GM12878 (cell line): ENCODE results near the gene LCAT. TPM values are rescaled to one million over a fixed set of nuclear protein-coding genes. Genes with fewer than 3 reads are reported as not detected.

ENCODE experiments used
- ATAC-seq: fragments of 200-7000 bp; cut with Tn5 transposase; 3 replicates; pipeline ENCODE4 v1.9.1; 2020; ENCODE audit warnings: mild to moderate bottlenecking, moderate library complexity
- BruUV-seq: library from RNA; stranded (reverse); fragments of 400-500 nt; replicated peaks from 2 replicates; lab custom pipeline; 2021; lab: Mats Ljungman, UMichigan
- CTCF ChIA-PET: fragments of 300-600 bp; sonication (Branson Sonifier 250); formaldehyde crosslinking; extraction: SDS; loops from one replicate; lab custom pipeline; 2021; ENCODE audit warnings: inconsistent platforms; lab: Yijun Ruan, JAX
- POLR2A ChIA-PET: fragments of 350-600 bp; formaldehyde crosslinking; extraction: SDS; loops from one replicate; lab custom pipeline; 2021; ENCODE audit warnings: inconsistent platforms; lab: Charles Lee
- RAD21 ChIA-PET: fragments of 300-600 bp; sonication (Branson Sonifier 250); formaldehyde crosslinking; loops from one replicate; lab custom pipeline; 2023; ENCODE audit warnings: antibody characterized with exemption; ENCODE audit not compliant: unreplicated experiment; lab: Charles Lee
- SMC1A ChIA-PET: fragments of 300-600 bp; sonication (Branson Sonifier 250); formaldehyde crosslinking; loops from one replicate; lab custom pipeline; 2023; ENCODE audit not compliant: unreplicated experiment, uncharacterized antibody; lab: Charles Lee
- DNase-seq: peaks from one replicate; pipeline ENCODE4 v3.0.0-alpha.2; 2011; ENCODE audit warnings: low read depth, low spot score
- FAIRE-seq: peaks from 3 replicates; lab custom pipeline; 2011; peaks lifted over from hg19 to GRCh38; lab: Jason Lieb, UNC
- H2AFZ ChIP-seq: 2 replicates; pipeline ENCODE4 v1.6.0; 2011; ENCODE audit warnings: low read depth, low read length, control low read depth; ENCODE audit not compliant: control insufficient read depth
- H3K27ac ChIP-seq: 2 replicates; pipeline ENCODE4 v1.5.1; 2011; ENCODE audit warnings: control low read depth; ENCODE audit not compliant: control insufficient read depth, insufficient read depth
- H3K27me3 ChIP-seq, 2 experiments: replicated peaks in 1 of 2; 2 replicates each; pipeline versions ENCODE4 v1.6.0 to v1.6.1; 2011; ENCODE audit warnings: low read length in 1 of 2; ENCODE audit not compliant: control insufficient read depth in 2 of 2, insufficient read depth in 2 of 2
- H3K36me3 ChIP-seq, 2 experiments: 2 replicates each; pipeline ENCODE4 v1.5.1; 2011; ENCODE audit warnings: low read length in 1 of 2; ENCODE audit not compliant: control insufficient read depth in 2 of 2, insufficient read depth in 2 of 2
- H3K4me1 ChIP-seq: 2 replicates; pipeline ENCODE4 v1.6.1; 2011; ENCODE audit warnings: mild to moderate bottlenecking, low read length, moderate library complexity, mixed read lengths; ENCODE audit not compliant: control insufficient read depth, insufficient read depth
- H3K4me2 ChIP-seq: 2 replicates; pipeline ENCODE4 v1.6.0; 2011; ENCODE audit warnings: control low read depth; ENCODE audit not compliant: control insufficient read depth, insufficient read depth
- H3K4me3 ChIP-seq: fragments of 200-600 bp; sonication (generic); 2 replicates; pipeline ENCODE4 v1.5.1; 2016
- H3K79me2 ChIP-seq: 2 replicates; pipeline ENCODE4 v1.6.0; 2011; ENCODE audit warnings: low read length; ENCODE audit not compliant: control insufficient read depth, insufficient read depth
- H3K9ac ChIP-seq: 2 replicates; pipeline ENCODE4 v1.8.0; 2011; ENCODE audit warnings: low read length, control low read depth, mixed read lengths; ENCODE audit not compliant: control insufficient read depth, insufficient read depth
- H3K9me3 ChIP-seq: replicated peaks from 3 replicates; pipeline ENCODE4 v1.5.1; 2011; ENCODE audit warnings: mild to moderate bottlenecking, low read length; ENCODE audit not compliant: control insufficient read depth, insufficient read depth
- H4K20me1 ChIP-seq: 2 replicates; pipeline ENCODE4 v1.6.0; 2011; ENCODE audit not compliant: control insufficient read depth, insufficient read depth
- ATF7 ChIP-seq: fragments of 450-650 bp; IDR thresholded peaks from 2 replicates; pipeline ENCODE4 v1.6.1; 2016; ENCODE audit warnings: low read depth, mild to moderate bottlenecking
- CBX3 ChIP-seq: fragments of 200-600 bp; sonication (generic); IDR thresholded peaks from 2 replicates; pipeline ENCODE4 v1.6.1; 2016; ENCODE audit warnings: low read depth, borderline replicate concordance
- CREB1 ChIP-seq: IDR thresholded peaks from 2 replicates; pipeline ENCODE4 v1.6.1; 2012; ENCODE audit warnings: low read depth, mild to moderate bottlenecking, inconsistent platforms
- MTA2 ChIP-seq: fragments of 450-650 bp; IDR thresholded peaks from 2 replicates; pipeline ENCODE4 v1.6.1; 2016; ENCODE audit warnings: low read depth, mild to moderate bottlenecking, moderate library complexity
- MYC ChIP-seq: IDR thresholded peaks from 2 replicates; pipeline ENCODE4 v1.6.1; 2011; ENCODE audit warnings: mild to moderate bottlenecking, low read length, moderate library complexity, inconsistent platforms; ENCODE audit not compliant: insufficient read depth, insufficient replicate concordance, insufficient read length, severe bottlenecking
- NFYA ChIP-seq: IDR thresholded peaks from 2 replicates; pipeline ENCODE4 v1.6.1; 2011; ENCODE audit warnings: low read depth, mild to moderate bottlenecking, low read length, improper control_type of control experiment, borderline replicate concordance
- YBX1 ChIP-seq: fragments of 450-650 bp; IDR thresholded peaks from 2 replicates; pipeline ENCODE4 v1.6.1; 2016; ENCODE audit warnings: antibody characterized with exemption
- ZNF384 ChIP-seq: IDR thresholded peaks from 2 replicates; pipeline ENCODE4 v1.6.1; 2012; ENCODE audit warnings: low read depth, mild to moderate bottlenecking, low read length, improper control_type of control experiment, borderline replicate concordance
- WGBS: methylation state at CpG from one replicate; pipeline ENCODE4 v1.1.6; 2016; ENCODE audit warnings: low lambda C conversion rate; ENCODE audit not compliant: insufficient replicate concordance, insufficient coverage; ENCODE audit errors: missing lambda C conversion rate; 5-methylcytosine and 5-hydroxymethylcytosine counted together
- in situ Hi-C: fragments of 300-500 bp; cut with MboI; formaldehyde crosslinking; loops from 9 replicates; pipeline ENCODE4 v1.14.3; 2018; ENCODE audit warnings: mixed read lengths
- intact Hi-C: fragments of 100-400 bp; cut with micrococcal nuclease; formaldehyde crosslinking; loops from one replicate; pipeline ENCODE4 v1.14.2; 2022; ENCODE audit not compliant: unreplicated experiment
- polyA plus RNA-seq, 11 experiments: library from polyadenylated mRNA; depleted of rRNA in 4 of 11; unstranded in 6 of 11; stranded (reverse) in 5 of 11; fragments of >200 nt; fragmentation: Nextera tagmentation in 4 of 11; fragmentation: Illumina TruSeq in 1 of 11; extraction: Ambion mirVana in 4 of 11; extraction: Trizol in 1 of 11; gene quantifications; 1 replicate in 1 of 11; 2 replicates in 10 of 11; pipeline versions ENCODE4 v1.2.1 to v1.2.3, GENCODE V29; 2011 to 2016; ENCODE audit warnings: inconsistent platforms in 2 of 11, missing spikeins in 2 of 11, low read depth in 1 of 11
- total RNA-seq, 4 experiments: library from RNA; depleted of rRNA in 3 of 4; stranded (reverse); fragments of >200 nt in 3 of 4; fragmentation: Illumina TruSeq in 1 of 4; extraction: Trizol in 1 of 4; gene quantifications; 2 replicates each; pipeline versions ENCODE4 v1.2.1 to v1.2.3, GENCODE V29; 2013 to 2021
- TF ChIP-seq, protein P1 (sequence below): IDR thresholded peaks from 2 replicates; pipeline ENCODE4 v1.6.1; 2012; ENCODE audit warnings: low read depth, low read length, improper control_type of control experiment
- TF ChIP-seq, protein P2 (sequence below): fragments of 450-650 bp; IDR thresholded peaks from 2 replicates; pipeline ENCODE4 v1.6.1; 2017; ENCODE audit warnings: mild to moderate bottlenecking, moderate library complexity

LCAT gene
- total and polyA plus RNA-seq, 10 of the 15 experiments (the other 5 are each of a cell fraction or from before 2014, with no cell fraction given) = 0.61 to 11.7 (median 3.3) TPM

DNA sequence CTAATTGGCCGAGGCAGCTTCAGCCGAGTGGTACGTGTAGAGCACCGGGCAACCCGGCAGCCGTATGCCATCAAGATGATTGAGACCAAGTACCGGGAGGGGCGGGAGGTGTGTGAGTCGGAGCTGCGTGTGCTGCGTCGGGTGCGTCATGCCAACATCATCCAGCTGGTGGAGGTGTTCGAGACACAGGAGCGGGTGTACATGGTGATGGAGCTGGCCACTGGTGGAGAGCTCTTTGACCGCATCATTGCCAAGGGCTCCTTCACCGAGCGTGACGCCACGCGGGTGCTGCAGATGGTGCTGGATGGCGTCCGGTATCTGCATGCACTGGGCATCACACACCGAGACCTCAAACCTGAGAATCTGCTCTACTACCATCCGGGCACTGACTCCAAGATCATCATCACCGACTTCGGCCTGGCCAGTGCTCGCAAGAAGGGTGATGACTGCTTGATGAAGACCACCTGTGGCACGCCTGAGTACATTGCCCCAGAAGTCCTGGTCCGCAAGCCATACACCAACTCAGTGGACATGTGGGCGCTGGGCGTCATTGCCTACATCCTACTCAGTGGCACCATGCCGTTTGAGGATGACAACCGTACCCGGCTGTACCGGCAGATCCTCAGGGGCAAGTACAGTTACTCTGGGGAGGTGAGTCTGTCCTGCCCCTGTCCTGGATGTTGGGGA, 34.7 kb downstream of the LCAT start:
- no peaks in the 10 kb centered on the region; the same call in 1 of the 2 replicates for H4K20me1 ChIP-seq
- ATAC-seq = no peak
- DNase-seq = no peak
- no peak overlapping the region for H3K4me2 ChIP-seq
- ChIA-PET SMC1A (no interaction called here), POLR2A (interaction anchor here (0.6 kb wide), 1 partner anchor 177 kb away, joined by 3 read pairs; no protein-coding TSS in a partner anchor), RAD21 (no interaction called here), CTCF (interaction anchor here (0.5 to 1.6 kb wide), 3 partner anchors 25 to 333 kb away, joined by 3 to 5 read pairs (median 4); no protein-coding TSS in a partner anchor)
- H3K79me2 ChIP-seq = no peaks in the 10 kb centered on the region
- intact Hi-C loops (no loop called here), in situ Hi-C loops (no loop called here)
- H3K9ac ChIP-seq = no peak overlapping the region
- FAIRE-seq = no peak
- peaks cover 1 to 7% of the 10 kb centered on the region in 2 experiments; a peak in 2 of 4 replicates for H3K36me3 ChIP-seq
- over 99% methylated on average over 36 of the region's 36 CpGs for WGBS
- no peaks in the 10 kb centered on the region for H3K9me3 ChIP-seq
- no peak for TF ChIP-seq MYC
- no peak for TF ChIP-seq MTA2
- no peak for TF ChIP-seq CREB1
- no peak for TF ChIP-seq CBX3
- no peak for TF ChIP-seq ZNF384
- TF ChIP-seq NFYA = no peak
- TF ChIP-seq ATF7 = no peak
- TF ChIP-seq, protein P1, sequence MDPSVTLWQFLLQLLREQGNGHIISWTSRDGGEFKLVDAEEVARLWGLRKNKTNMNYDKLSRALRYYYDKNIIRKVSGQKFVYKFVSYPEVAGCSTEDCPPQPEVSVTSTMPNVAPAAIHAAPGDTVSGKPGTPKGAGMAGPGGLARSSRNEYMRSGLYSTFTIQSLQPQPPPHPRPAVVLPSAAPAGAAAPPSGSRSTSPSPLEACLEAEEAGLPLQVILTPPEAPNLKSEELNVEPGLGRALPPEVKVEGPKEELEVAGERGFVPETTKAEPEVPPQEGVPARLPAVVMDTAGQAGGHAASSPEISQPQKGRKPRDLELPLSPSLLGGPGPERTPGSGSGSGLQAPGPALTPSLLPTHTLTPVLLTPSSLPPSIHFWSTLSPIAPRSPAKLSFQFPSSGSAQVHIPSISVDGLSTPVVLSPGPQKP = no peak
- TF ChIP-seq YBX1 = no peak
- TF ChIP-seq, protein P2, sequence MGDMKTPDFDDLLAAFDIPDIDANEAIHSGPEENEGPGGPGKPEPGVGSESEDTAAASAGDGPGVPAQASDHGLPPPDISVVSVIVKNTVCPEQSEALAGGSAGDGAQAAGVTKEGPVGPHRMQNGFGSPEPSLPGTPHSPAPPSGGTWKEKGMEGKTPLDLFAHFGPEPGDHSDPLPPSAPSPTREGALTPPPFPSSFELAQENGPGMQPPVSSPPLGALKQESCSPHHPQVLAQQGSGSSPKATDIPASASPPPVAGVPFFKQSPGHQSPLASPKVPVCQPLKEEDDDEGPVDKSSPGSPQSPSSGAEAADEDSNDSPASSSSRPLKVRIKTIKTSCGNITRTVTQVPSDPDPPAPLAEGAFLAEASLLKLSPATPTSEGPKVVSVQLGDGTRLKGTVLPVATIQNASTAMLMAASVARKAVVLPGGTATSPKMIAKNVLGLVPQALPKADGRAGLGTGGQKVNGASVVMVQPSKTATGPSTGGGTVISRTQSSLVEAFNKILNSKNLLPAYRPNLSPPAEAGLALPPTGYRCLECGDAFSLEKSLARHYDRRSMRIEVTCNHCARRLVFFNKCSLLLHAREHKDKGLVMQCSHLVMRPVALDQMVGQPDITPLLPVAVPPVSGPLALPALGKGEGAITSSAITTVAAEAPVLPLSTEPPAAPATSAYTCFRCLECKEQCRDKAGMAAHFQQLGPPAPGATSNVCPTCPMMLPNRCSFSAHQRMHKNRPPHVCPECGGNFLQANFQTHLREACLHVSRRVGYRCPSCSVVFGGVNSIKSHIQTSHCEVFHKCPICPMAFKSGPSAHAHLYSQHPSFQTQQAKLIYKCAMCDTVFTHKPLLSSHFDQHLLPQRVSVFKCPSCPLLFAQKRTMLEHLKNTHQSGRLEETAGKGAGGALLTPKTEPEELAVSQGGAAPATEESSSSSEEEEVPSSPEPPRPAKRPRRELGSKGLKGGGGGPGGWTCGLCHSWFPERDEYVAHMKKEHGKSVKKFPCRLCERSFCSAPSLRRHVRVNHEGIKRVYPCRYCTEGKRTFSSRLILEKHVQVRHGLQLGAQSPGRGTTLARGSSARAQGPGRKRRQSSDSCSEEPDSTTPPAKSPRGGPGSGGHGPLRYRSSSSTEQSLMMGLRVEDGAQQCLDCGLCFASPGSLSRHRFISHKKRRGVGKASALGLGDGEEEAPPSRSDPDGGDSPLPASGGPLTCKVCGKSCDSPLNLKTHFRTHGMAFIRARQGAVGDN = no peak
- H2AFZ ChIP-seq = no peak overlapping the region
- no peaks in the 10 kb centered on the region for H3K27me3 ChIP-seq
- BruUV-seq = no TSS peak
- no peak overlapping the region for H3K27ac ChIP-seq
- H3K4me3 ChIP-seq = no peak overlapping the region
- H3K4me1 ChIP-seq = 0 out of 2 replicates have a peak, but pooled peaks cover 3% of the 10 kb centered on the region
